ENCODE measurements around the gene PSRC1.

- TF ChIP-seq, protein P1, sequence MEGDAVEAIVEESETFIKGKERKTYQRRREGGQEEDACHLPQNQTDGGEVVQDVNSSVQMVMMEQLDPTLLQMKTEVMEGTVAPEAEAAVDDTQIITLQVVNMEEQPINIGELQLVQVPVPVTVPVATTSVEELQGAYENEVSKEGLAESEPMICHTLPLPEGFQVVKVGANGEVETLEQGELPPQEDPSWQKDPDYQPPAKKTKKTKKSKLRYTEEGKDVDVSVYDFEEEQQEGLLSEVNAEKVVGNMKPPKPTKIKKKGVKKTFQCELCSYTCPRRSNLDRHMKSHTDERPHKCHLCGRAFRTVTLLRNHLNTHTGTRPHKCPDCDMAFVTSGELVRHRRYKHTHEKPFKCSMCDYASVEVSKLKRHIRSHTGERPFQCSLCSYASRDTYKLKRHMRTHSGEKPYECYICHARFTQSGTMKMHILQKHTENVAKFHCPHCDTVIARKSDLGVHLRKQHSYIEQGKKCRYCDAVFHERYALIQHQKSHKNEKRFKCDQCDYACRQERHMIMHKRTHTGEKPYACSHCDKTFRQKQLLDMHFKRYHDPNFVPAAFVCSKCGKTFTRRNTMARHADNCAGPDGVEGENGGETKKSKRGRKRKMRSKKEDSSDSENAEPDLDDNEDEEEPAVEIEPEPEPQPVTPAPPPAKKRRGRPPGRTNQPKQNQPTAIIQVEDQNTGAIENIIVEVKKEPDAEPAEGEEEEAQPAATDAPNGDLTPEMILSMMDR (IDR thresholded peaks at IDR 0.05; ENCODE audit: control extremely low read depth in 1 of 3, insufficient read depth in 1 of 3, low read depth in 1 of 3, low read length in 3 of 3) = no peak
- TF ChIP-seq RNF2 (IDR thresholded peaks at IDR 0.05; ENCODE audit: borderline replicate concordance, low read depth, low read length, missing control alignments, poor library complexity, severe bottlenecking) = no peak
- no peak for TF ChIP-seq CHD2 (IDR thresholded peaks at IDR 0.05; ENCODE audit: low read length)
- no peak for TF ChIP-seq USF2 (IDR thresholded peaks at IDR 0.05; ENCODE audit: low read length)
- TF ChIP-seq SRF (IDR thresholded peaks at IDR 0.05; ENCODE audit: low read depth, low read length) = no peak
- no peak for TF ChIP-seq E2F6 (IDR thresholded peaks at IDR 0.05)
- TF ChIP-seq SIX5 (IDR thresholded peaks at IDR 0.05; ENCODE audit: low read depth, low read length) = no peak
Measured at GRCh38 chr1:109241841-109242345, 41.1 kb downstream of the PSRC1 start.
